ENCODE data around the gene OR4D1. TPM values are rescaled to one million over a fixed set of nuclear protein-coding genes. Genes with fewer than 3 reads are reported as not detected.

Gene OR4D1
- total RNA-seq, 1 donor from 2014 or later: not detected

GRCh38 chr17:58110012-58110411, 38.2 kb upstream of the OR4D1 start:
- Mint-ChIP-seq H3K4me1 (ENCODE audit: low read depth) (no peaks in the 10 kb centered on the region), H3K4me3 (ENCODE audit: unreplicated experiment) (no peak overlapping the region), H3K36me3 (ENCODE audit: low read depth) (peaks cover 4% of the 10 kb centered on the region), H3K9me3 (ENCODE audit: low read depth) (peaks cover 3% of the 10 kb centered on the region), H3K27me3 (ENCODE audit: low read depth) (peaks cover 18% of the 10 kb centered on the region), H3K27ac (ENCODE audit: unreplicated experiment) (no peak overlapping the region)
- TF ChIP-seq CTCF (IDR thresholded peaks at IDR 0.05): no peak
- no peak for DNase-seq (ENCODE audit: low spot score)

- Mint-ChIP-seq H3K4me1 (ENCODE audit: low read depth) (no peaks in the 10 kb centered on the region), H3K27me3 (ENCODE audit: low read depth) (peaks cover 33% of the 10 kb centered on the region), H3K36me3 (ENCODE audit: low read depth) (peaks cover 4% of the 10 kb centered on the region), H3K27ac (ENCODE audit: unreplicated experiment) (no peak overlapping the region), H3K9me3 (ENCODE audit: low read depth) (peaks cover 3% of the 10 kb centered on the region), H3K4me3 (ENCODE audit: unreplicated experiment) (no peak overlapping the region)
- no peak for TF ChIP-seq CTCF (IDR thresholded peaks at IDR 0.05)
- no peak for DNase-seq (ENCODE audit: low spot score)
Measured at GRCh38 chr17:58111676-58112075, 36.5 kb upstream of the OR4D1 start.

- Mint-ChIP-seq H3K4me1 (ENCODE audit: low read depth) (no peaks in the 10 kb centered on the region), H3K27me3 (ENCODE audit: low read depth) (peaks cover 38% of the 10 kb centered on the region), H3K27ac (ENCODE audit: unreplicated experiment) (no peak overlapping the region), H3K9me3 (ENCODE audit: low read depth) (no peaks in the 10 kb centered on the region), H3K4me3 (ENCODE audit: unreplicated experiment) (no peak overlapping the region), H3K36me3 (ENCODE audit: low read depth) (no peaks in the 10 kb centered on the region)
- peak; percentile 97 for TF ChIP-seq CTCF (IDR thresholded peaks at IDR 0.05)
- no peak for DNase-seq (ENCODE audit: low spot score)
Measured at GRCh38 chr17:58112970-58113631, 35.1 kb upstream of the OR4D1 start.

GRCh38 chr17:58113947-58114346, 34.2 kb upstream of the OR4D1 start:
- H3K9me3 Mint-ChIP-seq (ENCODE audit: low read depth): no peaks in the 10 kb centered on the region
- no peaks in the 10 kb centered on the region for H3K36me3 Mint-ChIP-seq (ENCODE audit: low read depth)
- peaks cover 43% of the 10 kb centered on the region for H3K27me3 Mint-ChIP-seq (ENCODE audit: low read depth)
- H3K27ac Mint-ChIP-seq (ENCODE audit: unreplicated experiment): no peak overlapping the region
- H3K4me3 Mint-ChIP-seq (ENCODE audit: unreplicated experiment): no peak overlapping the region
- H3K4me1 Mint-ChIP-seq (ENCODE audit: low read depth): no peaks in the 10 kb centered on the region
- no peak for DNase-seq (ENCODE audit: low spot score)
- no peak for TF ChIP-seq CTCF (IDR thresholded peaks at IDR 0.05)

GRCh38 chr17:58117382-58117781, 30.8 kb upstream of the OR4D1 start:
- no peaks in the 10 kb centered on the region for H3K4me1 Mint-ChIP-seq (ENCODE audit: low read depth)
- H3K4me3 Mint-ChIP-seq (ENCODE audit: unreplicated experiment): no peak overlapping the region
- no peak for TF ChIP-seq CTCF (IDR thresholded peaks at IDR 0.05)
- no peak for DNase-seq (ENCODE audit: low spot score)
- peaks cover 50% of the 10 kb centered on the region for H3K27me3 Mint-ChIP-seq (ENCODE audit: low read depth)
- H3K27ac Mint-ChIP-seq (ENCODE audit: unreplicated experiment): no peak overlapping the region
- H3K36me3 Mint-ChIP-seq (ENCODE audit: low read depth): no peaks in the 10 kb centered on the region
- H3K9me3 Mint-ChIP-seq (ENCODE audit: low read depth): no peaks in the 10 kb centered on the region

Data from chondrocyte (in vitro differentiated cells).